Measurements from ENCODE around the gene MTMR12.
"Not testable (repeated sequence)": the region's sequence is repeated elsewhere in the genome, so short reads cannot be mapped to it uniquely, and the experiment has no call there.

MTMR12 gene

DNA sequence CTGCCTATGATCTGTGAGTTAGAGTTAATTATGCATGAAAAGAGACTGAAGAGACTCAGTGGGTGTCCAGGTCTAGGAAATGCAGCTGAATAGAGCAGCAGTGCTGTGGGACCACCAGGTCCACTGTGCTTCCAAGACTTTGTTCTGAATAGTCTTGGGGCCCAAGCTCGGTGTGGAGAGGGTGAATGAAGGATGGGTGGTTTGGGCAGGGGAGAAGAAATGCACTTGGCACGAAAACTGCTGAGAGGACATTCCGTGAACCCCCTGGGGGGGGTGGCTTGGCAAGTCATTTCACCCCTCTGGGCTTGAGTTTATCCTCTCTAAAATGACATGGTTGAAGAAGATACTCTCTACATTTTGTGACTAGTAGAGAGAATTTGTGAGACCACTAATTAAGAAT is 102.6 kb downstream of the MTMR12 start:
- H4K20me1 ChIP-seq (ENCODE audit: control insufficient read depth, insufficient read depth, low read depth, low read length): no peaks in the 10 kb centered on the region
- H3K79me2 ChIP-seq (ENCODE audit: control insufficient read depth, low read length): no peaks in the 10 kb centered on the region
- H3K4me1 ChIP-seq (ENCODE audit: control insufficient read depth, low read length): peaks cover 26% of the 10 kb centered on the region
- no peaks in the 10 kb centered on the region for H3K36me3 ChIP-seq (ENCODE audit: control insufficient read depth, low read length)
- H3K4me3 ChIP-seq (ENCODE audit: low read length): no peak overlapping the region
- H3F3A ChIP-seq (ENCODE audit: control insufficient read depth, insufficient read depth): no peaks in the 10 kb centered on the region; the same call in 1 of the 2 replicates
- H3K4me2 ChIP-seq (ENCODE audit: low read length): no peak overlapping the region
- TF ChIP-seq EZH2phosphoT487 (IDR thresholded peaks at IDR 0.05; ENCODE audit: borderline replicate concordance, low read length): no peak
- TF ChIP-seq, protein P1, sequence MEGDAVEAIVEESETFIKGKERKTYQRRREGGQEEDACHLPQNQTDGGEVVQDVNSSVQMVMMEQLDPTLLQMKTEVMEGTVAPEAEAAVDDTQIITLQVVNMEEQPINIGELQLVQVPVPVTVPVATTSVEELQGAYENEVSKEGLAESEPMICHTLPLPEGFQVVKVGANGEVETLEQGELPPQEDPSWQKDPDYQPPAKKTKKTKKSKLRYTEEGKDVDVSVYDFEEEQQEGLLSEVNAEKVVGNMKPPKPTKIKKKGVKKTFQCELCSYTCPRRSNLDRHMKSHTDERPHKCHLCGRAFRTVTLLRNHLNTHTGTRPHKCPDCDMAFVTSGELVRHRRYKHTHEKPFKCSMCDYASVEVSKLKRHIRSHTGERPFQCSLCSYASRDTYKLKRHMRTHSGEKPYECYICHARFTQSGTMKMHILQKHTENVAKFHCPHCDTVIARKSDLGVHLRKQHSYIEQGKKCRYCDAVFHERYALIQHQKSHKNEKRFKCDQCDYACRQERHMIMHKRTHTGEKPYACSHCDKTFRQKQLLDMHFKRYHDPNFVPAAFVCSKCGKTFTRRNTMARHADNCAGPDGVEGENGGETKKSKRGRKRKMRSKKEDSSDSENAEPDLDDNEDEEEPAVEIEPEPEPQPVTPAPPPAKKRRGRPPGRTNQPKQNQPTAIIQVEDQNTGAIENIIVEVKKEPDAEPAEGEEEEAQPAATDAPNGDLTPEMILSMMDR (IDR thresholded peaks at IDR 0.05; ENCODE audit: low read depth, low read length, poor library complexity, severe bottlenecking): no peak
- H3K9me3 ChIP-seq (ENCODE audit: control insufficient read depth, insufficient read depth, low read length): no peaks in the 10 kb centered on the region
- H3K27ac ChIP-seq (ENCODE audit: low read depth, low read length): 0 out of 2 replicates have a peak overlapping the region, but pooled peaks have one; percentile 76
- no peaks in the 10 kb centered on the region for H3K27me3 ChIP-seq (ENCODE audit: control insufficient read depth, low read length)
- H3K9me2 ChIP-seq (replicated peaks; ENCODE audit: control insufficient read depth, low read length): no peaks in the 10 kb centered on the region

GRCh38 chr5:32208837-32209236 is 103.9 kb downstream of the MTMR12 start:
- H3K9me3 ChIP-seq (ENCODE audit: control insufficient read depth, insufficient read depth, low read length); H3K79me2 ChIP-seq (ENCODE audit: control insufficient read depth, low read length); H3K4me3 ChIP-seq (ENCODE audit: low read length); H3F3A ChIP-seq (ENCODE audit: control insufficient read depth, insufficient read depth); H3K9me2 ChIP-seq (replicated peaks; ENCODE audit: control insufficient read depth, low read length); H4K20me1 ChIP-seq (ENCODE audit: control insufficient read depth, insufficient read depth, low read depth, low read length); H3K27me3 ChIP-seq (ENCODE audit: control insufficient read depth, low read length); H3K27ac ChIP-seq (ENCODE audit: low read depth, low read length); H3K4me2 ChIP-seq (ENCODE audit: low read length); H3K36me3 ChIP-seq (ENCODE audit: control insufficient read depth, low read length): not testable (repeated sequence)
- peaks cover 26% of the 10 kb centered on the region for H3K4me1 ChIP-seq (ENCODE audit: control insufficient read depth, low read length)

DNA sequence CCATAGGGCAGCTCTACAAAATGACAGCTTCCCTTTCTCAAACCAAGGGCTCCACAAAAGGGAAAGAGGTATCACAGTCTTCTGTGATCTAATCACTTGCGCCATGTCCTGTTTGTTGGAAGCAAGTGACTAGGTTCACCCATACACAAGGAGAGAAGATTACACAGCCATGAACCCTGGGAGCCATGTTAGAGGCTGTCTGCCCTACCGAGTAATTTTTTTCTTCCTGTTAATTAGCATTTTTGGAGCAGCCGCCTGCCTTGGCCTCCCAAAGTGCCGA is 105.4 kb downstream of the MTMR12 start:
- Histone ChIP-seq H4K20me1 (ENCODE audit: control insufficient read depth, insufficient read depth, low read depth, low read length) (no peaks in the 10 kb centered on the region), H3K79me2 (ENCODE audit: control insufficient read depth, low read length) (no peaks in the 10 kb centered on the region), H3K4me3 (ENCODE audit: low read length) (no peak overlapping the region), H3K4me1 (ENCODE audit: control insufficient read depth, low read length) (peaks cover 25% of the 10 kb centered on the region), H3K4me2 (ENCODE audit: low read length) (no peak overlapping the region), H3F3A (ENCODE audit: control insufficient read depth, insufficient read depth) (no peaks in the 10 kb centered on the region; the same call in 1 of the 2 replicates), H3K27ac (ENCODE audit: low read depth, low read length) (no peak overlapping the region), H3K36me3 (ENCODE audit: control insufficient read depth, low read length) (no peaks in the 10 kb centered on the region), H3K9me3 (ENCODE audit: control insufficient read depth, insufficient read depth, low read length) (no peaks in the 10 kb centered on the region), H3K27me3 (ENCODE audit: control insufficient read depth, low read length) (peaks cover 8% of the 10 kb centered on the region; the same call in 1 of the 2 replicates), H3K9me2 (replicated peaks; ENCODE audit: control insufficient read depth, low read length) (no peaks in the 10 kb centered on the region)
- TF ChIP-seq, protein P1 (IDR thresholded peaks at IDR 0.05; ENCODE audit: low read depth, low read length, poor library complexity, severe bottlenecking): no peak
- TF ChIP-seq EZH2phosphoT487 (IDR thresholded peaks at IDR 0.05; ENCODE audit: borderline replicate concordance, low read length): no peak

DNA sequence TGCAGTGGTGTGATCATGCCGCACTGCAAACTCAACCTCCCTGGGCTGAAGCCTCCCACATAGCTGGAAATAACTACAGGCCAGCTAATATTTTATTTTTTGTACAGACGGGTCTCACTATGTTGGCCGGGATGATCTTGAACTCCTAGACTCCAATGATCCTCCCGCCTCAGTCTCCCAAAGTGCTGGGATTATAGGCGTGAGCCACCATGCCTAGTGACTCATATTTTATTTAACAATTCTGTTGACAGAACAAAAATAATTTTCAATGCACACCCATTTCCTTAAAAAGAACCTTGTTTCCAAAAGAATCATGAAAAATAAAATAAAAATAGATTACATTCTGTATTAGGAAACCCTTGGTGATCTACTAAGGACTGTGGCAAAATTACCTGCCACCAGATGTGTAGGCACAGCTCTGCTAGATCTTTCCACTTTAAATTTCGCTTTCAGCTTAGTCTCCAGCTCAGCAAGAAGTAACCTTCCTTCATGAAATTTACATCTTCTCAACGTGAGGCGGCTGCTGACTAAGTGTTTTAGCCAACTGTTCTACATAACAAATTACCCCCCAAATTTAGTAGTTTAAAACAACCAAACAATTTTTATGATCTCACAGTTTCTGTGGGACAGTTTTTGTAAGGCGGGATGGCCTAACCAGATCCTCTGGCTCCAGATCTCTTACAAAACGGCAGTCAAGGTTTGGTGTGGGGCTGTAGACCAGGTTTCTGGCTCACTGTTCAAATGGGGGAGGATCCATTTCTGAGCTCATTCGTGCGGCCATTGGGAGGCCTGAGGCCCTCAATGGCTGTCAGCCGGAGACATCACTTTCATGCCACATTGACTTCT is 106.0 kb downstream of the MTMR12 start:
- Histone ChIP-seq H3K27me3 (ENCODE audit: control insufficient read depth, low read length) (peaks cover 9% of the 10 kb centered on the region), H3K4me2 (ENCODE audit: low read length) (no peak overlapping the region), H3K9me2 (replicated peaks; ENCODE audit: control insufficient read depth, low read length) (no peaks in the 10 kb centered on the region), H3K4me1 (ENCODE audit: control insufficient read depth, low read length) (peaks cover 20% of the 10 kb centered on the region), H4K20me1 (ENCODE audit: control insufficient read depth, insufficient read depth, low read depth, low read length) (no peaks in the 10 kb centered on the region), H3K36me3 (ENCODE audit: control insufficient read depth, low read length) (no peaks in the 10 kb centered on the region), H3K79me2 (ENCODE audit: control insufficient read depth, low read length) (no peaks in the 10 kb centered on the region), H3K27ac (ENCODE audit: low read depth, low read length) (no peak overlapping the region), H3K9me3 (ENCODE audit: control insufficient read depth, insufficient read depth, low read length) (no peaks in the 10 kb centered on the region), H3K4me3 (ENCODE audit: low read length) (no peak overlapping the region), H3F3A (ENCODE audit: control insufficient read depth, insufficient read depth) (no peaks in the 10 kb centered on the region; the same call in 1 of the 2 replicates)
- TF ChIP-seq EZH2phosphoT487 (IDR thresholded peaks at IDR 0.05; ENCODE audit: borderline replicate concordance, low read length): no peak
- TF ChIP-seq, protein P1 (IDR thresholded peaks at IDR 0.05; ENCODE audit: low read depth, low read length, poor library complexity, severe bottlenecking): no peak

Data from DOHH2 (cell line).